Right forelimb (tissue), 1 donor: ENCODE results near the gene PPM1F.
"Not testable (repeated sequence)": the region's sequence is repeated elsewhere in the genome, so short reads cannot be mapped to it uniquely, and the experiment has no call there.

ENCODE experiments used
- DNase-seq: peaks from one replicate; pipeline ENCODE4 v3.0.0-alpha.2; 2018

The PPM1F gene

DNA sequence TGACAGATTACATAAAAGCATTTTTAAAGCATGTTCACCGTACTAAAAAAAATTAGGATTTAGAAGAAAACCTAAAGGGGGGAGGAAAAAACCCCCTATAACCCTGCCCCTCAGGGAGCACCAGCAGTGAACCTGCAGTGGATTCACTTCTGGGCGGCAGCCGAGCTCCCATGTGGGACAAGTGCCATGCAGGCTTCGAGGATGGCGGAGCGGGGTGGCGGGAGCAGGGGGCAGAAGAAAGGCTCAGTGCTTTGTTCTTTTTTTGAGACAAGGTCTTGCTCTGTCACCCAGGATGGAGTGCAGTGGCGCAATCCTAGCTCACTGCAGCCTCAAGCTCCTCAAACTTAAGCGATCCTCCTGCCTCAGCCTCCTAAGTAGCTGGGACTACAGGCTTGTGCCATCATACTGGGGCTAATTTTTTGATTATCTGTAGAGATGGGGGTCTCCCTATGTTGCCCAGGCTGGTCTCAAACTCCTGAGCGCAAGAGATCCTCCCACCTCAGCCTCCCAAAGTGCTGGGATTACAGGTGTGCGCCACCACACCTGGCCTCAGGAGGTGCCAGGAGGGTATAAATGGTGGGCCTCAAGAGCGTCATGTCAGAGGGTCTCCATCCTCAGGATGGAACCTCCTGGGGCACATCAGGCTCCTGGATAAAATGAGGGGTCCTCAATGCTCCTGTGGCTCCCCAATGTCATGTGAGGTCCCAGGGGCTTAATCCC lies 34.0 kb downstream of the PPM1F start:
- no peak for DNase-seq

DNA sequence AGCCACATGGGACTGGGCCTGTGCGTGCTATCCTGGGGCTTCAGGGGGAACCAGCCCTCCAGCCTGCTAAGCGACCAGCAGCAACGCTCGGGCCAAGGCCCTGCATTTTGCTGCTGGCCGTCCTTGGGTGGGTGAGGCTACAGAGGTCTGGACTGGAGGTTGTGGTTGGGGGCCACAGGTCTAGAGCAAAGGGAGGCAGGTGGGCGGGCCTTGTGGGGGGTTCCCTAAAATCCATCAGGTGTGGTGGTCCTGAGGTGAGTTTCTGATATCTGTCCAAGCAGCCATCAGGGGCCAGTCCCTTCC lies 34.7 kb downstream of the PPM1F start:
- no peak for DNase-seq

- no peak for DNase-seq
These were observed 35.3 kb downstream of the PPM1F start for GRCh38 chr22:21917181-21917958.

GRCh38 chr22:21916309-21916918 lies 36.2 kb downstream of the PPM1F start:
- no peak for DNase-seq

- DNase-seq, result no peak
These were observed 36.9 kb downstream of the PPM1F start for GRCh38 chr22:21915624-21916308.

GRCh38 chr22:21914033-21914642 lies 38.5 kb downstream of the PPM1F start:
- not testable (repeated sequence) for DNase-seq

DNA sequence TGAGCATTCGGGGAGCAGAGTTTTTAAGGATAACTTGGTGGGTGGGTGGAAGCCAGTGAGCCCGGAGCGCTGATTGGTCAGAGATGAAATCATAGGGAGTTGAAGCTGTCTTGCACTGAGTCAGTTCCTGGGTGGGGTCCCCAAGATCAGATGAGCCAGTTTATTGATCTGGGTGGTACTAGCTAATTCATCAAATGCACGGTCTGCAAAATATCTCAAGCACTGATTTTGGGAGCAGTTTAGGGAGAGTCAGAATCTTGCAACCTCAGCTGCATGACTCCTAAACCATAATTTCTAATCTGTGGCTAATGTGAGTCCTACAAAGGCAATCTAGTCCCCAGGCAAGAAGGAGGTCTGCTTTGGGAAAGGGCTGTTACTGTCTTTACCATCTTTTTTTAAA lies 42.3 kb downstream of the PPM1F start:
- not testable (repeated sequence) for DNase-seq

- no peak for DNase-seq
These were observed 42.8 kb downstream of the PPM1F start for GRCh38 chr22:21909871-21910270.

GRCh38 chr22:21907638-21908522 lies 44.8 kb downstream of the PPM1F start:
- no peak for DNase-seq

DNA sequence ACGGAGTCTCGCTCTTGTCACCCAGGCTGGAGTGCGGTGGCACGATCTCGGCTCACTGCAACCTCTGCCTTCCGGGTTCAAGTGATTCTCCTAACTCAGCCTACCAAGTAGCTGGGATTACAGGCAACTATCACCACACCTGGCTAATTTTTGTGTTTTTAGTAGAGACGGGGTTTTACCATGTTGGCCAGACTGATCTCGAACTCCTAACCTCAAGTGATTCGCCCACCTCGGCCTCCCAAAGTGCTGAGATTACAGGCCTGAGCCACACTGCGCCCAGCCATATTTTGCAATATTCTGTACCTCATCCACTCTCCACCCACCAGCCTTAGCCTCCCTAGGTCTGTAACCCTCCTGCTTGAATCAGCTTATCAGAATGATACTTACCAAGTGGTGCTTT lies 47.4 kb downstream of the PPM1F start:
- DNase-seq, result not testable (repeated sequence)

DNA sequence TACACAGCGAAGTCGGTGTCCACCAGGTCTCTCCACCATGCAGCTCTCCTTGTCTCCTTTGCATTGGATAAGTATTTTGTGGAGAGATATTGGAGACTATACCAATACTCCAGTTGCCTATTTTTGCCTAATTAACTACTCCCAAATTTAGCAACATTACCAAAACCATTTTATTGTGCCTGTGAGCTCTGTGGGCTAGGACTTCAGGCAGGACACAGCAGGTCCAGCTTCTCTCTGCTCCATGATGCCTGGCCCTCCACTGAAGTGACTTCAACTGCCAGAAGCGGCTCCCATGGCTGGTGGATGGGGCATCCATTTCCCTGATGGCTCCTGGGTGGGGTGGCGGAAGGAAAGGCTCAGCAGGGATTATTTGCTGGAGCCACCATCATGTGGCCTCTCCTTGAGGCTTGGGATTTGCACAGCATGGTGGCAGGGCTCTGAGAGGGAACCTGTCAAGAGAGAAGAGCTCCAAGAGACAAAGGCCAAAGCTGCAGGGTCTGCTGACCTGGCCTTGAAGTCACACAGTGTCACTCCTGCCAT lies 48.3 kb downstream of the PPM1F start:
- no peak for DNase-seq

DNA sequence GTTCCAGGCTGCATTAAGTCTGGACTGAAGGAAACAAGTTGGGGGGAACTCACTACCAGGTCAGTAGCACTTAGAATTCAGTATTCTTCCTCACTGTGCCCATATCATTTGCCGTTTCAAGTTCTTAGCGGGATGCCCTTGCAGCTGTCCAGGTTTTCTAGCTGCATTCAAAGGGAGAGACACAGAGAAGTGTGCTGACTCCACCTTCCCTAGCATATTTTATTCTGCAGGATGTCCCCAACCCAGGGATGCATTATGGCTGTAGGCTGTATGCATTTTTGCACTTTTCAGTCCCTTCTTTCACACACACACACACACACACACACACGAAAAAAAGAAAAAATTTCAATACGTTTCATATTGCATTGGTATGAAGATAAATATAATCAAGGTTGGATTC lies 49.4 kb downstream of the PPM1F start:
- no peak for DNase-seq

- no peak for DNase-seq
These were observed 50.2 kb downstream of the PPM1F start for GRCh38 chr22:21902296-21903087.

GRCh38 chr22:21898354-21898896 lies 54.2 kb downstream of the PPM1F start:
- no peak for DNase-seq

- DNase-seq, result no peak
These were observed 55.6 kb downstream of the PPM1F start for GRCh38 chr22:21896951-21897513.

DNA sequence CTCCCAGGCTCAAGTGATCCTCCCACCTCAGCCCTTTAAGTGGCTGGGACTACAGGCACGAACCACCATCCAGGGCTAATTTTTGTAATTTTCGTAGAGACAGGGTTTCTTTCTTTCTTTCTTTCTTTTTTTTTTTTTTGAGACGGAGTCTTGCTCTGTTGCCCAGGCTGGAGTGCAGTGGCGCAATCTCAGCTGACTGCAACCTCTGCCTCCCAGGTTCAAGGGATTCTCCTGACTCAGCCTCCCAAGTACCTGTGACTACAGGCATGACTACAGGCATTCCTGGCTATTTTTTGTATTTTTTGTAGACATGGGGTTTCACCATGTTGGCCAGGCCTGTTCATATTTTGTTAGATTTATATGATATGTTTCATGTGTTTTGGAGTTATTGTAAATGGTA lies 56.4 kb downstream of the PPM1F start:
- DNase-seq, result not testable (repeated sequence)

- DNase-seq, result no peak
These were observed 57.8 kb downstream of the PPM1F start for GRCh38 chr22:21894799-21895198.

DNA sequence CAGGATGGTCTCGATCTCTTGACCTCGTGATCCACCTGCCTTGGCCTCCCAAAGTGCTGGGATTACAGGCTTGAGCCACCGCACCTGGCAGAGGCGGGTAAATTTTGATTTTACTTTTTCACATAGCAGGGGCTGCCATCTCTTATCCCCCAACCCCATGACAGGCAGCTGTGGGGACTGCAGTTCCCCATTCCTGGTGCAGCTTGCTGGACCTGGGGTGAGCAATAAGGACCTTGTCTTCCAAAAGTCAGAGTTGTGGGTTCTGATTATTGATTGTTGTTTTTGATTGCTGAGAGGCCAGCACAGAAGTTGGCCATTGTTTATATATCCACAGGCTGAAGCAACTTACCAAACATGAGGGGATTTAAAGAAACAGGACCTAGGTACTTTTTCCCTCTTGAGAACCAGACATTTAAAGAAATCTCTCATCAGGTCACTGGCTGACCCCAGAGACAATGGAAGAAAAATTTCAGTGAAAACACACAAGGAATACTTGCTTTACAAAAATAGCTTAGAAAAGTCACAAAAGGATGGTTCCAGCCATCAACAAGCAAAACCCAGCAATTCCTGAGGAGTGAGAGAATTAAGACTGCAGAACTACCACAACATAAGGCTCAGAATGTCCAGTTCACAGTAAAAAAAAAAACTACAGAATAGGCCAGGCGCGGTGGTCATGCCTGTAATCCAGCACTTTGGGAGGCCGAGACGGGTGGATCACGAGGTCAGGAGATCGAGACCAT lies 63.2 kb downstream of the PPM1F start:
- no peak for DNase-seq

DNA sequence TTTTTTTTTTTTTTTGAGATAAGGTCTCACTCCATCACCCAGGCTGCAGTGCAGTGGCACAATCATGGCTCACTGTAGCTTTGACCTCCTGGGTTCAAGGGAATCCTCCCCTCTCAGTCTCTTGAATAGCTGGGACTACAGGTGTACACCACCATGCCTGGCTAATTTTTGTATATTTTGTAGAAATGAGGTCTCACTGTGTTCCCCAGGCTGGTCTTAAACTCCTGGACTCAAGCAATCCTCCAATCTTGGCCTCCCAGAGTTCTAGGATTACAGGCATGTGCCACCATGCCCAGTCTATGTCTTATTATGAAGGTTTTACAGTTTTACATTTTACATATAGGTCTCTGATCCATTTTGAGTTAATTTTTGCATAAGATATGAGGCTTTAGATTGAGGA lies 64.8 kb downstream of the PPM1F start:
- no peak for DNase-seq
